Measurements from ENCODE around the gene SIRT3. TPM values are rescaled to one million over a fixed set of nuclear protein-coding genes. Genes with fewer than 3 reads are reported as not detected.

The SIRT3 gene
- total and polyA plus RNA-seq, 2 of the 13 experiments (the other 11 are each of a cell fraction or from before 2014, with no cell fraction given) = 15.1 to 18.2 TPM

GRCh38 chr11:236774-237767 lies 929 bp upstream of the SIRT3 start, which contains the start of gene PSMD13 (continued):
- TF ChIP-seq ZNF704 (CRISPR knock-in tag; IDR thresholded peaks at IDR 0.05; ENCODE audit: borderline replicate concordance) (peak; percentile 37; the same call in 1 of the 2 replicates), ZNF260 (CRISPR knock-in tag; IDR thresholded peaks at IDR 0.05; ENCODE audit: borderline replicate concordance, low read depth) (no peak), ZNF816 (CRISPR knock-in tag; IDR thresholded peaks at IDR 0.05; ENCODE audit: borderline replicate concordance) (0 out of 2 replicates have a peak, but pooled peaks have one; percentile 27), ELF4 (CRISPR knock-in tag; IDR thresholded peaks at IDR 0.05; ENCODE audit: borderline replicate concordance) (peak; percentile 56; the same call in 1 of the 2 replicates), MTA1 (CRISPR knock-in tag; IDR thresholded peaks at IDR 0.05; ENCODE audit: borderline replicate concordance) (0 out of 2 replicates have a peak, but pooled peaks have one; percentile 31), ZNF562 (CRISPR knock-in tag; IDR thresholded peaks at IDR 0.05; ENCODE audit: borderline replicate concordance) (no peak), ZFP90 (CRISPR knock-in tag; IDR thresholded peaks at IDR 0.05; ENCODE audit: borderline replicate concordance) (0 out of 2 replicates have a peak, but pooled peaks have one; percentile 56), KLF12 (CRISPR knock-in tag; IDR thresholded peaks at IDR 0.05; ENCODE audit: borderline replicate concordance) (peak; percentile 75; the same call in 1 of the 2 replicates), SALL2 (CRISPR knock-in tag; IDR thresholded peaks at IDR 0.05) (peak; percentile 71; the same call in 1 of the 2 replicates), ZBTB3 (CRISPR knock-in tag; IDR thresholded peaks at IDR 0.05; ENCODE audit: borderline replicate concordance, low read depth) (0 out of 2 replicates have a peak, but pooled peaks have one; percentile 22), MED1 (CRISPR knock-in tag; IDR thresholded peaks at IDR 0.05) (peak; percentile 50; the same call in 1 of the 2 replicates), STAT5B (CRISPR knock-in tag; IDR thresholded peaks at IDR 0.05) (no peak), ERF (CRISPR knock-in tag; IDR thresholded peaks at IDR 0.05) (peak; percentile 79; the same call in 1 of the 2 replicates), ESRRA (CRISPR knock-in tag; IDR thresholded peaks at IDR 0.05; ENCODE audit: low read depth) (peak; percentile 40; the same call in 1 of the 2 replicates)
- TF ChIP-seq, protein P1, sequence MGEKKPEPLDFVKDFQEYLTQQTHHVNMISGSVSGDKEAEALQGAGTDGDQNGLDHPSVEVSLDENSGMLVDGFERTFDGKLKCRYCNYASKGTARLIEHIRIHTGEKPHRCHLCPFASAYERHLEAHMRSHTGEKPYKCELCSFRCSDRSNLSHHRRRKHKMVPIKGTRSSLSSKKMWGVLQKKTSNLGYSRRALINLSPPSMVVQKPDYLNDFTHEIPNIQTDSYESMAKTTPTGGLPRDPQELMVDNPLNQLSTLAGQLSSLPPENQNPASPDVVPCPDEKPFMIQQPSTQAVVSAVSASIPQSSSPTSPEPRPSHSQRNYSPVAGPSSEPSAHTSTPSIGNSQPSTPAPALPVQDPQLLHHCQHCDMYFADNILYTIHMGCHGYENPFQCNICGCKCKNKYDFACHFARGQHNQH (CRISPR knock-in tag; IDR thresholded peaks at IDR 0.05) = peak; percentile 73; the same call in 1 of the 2 replicates
- TF ChIP-seq, protein P2, sequence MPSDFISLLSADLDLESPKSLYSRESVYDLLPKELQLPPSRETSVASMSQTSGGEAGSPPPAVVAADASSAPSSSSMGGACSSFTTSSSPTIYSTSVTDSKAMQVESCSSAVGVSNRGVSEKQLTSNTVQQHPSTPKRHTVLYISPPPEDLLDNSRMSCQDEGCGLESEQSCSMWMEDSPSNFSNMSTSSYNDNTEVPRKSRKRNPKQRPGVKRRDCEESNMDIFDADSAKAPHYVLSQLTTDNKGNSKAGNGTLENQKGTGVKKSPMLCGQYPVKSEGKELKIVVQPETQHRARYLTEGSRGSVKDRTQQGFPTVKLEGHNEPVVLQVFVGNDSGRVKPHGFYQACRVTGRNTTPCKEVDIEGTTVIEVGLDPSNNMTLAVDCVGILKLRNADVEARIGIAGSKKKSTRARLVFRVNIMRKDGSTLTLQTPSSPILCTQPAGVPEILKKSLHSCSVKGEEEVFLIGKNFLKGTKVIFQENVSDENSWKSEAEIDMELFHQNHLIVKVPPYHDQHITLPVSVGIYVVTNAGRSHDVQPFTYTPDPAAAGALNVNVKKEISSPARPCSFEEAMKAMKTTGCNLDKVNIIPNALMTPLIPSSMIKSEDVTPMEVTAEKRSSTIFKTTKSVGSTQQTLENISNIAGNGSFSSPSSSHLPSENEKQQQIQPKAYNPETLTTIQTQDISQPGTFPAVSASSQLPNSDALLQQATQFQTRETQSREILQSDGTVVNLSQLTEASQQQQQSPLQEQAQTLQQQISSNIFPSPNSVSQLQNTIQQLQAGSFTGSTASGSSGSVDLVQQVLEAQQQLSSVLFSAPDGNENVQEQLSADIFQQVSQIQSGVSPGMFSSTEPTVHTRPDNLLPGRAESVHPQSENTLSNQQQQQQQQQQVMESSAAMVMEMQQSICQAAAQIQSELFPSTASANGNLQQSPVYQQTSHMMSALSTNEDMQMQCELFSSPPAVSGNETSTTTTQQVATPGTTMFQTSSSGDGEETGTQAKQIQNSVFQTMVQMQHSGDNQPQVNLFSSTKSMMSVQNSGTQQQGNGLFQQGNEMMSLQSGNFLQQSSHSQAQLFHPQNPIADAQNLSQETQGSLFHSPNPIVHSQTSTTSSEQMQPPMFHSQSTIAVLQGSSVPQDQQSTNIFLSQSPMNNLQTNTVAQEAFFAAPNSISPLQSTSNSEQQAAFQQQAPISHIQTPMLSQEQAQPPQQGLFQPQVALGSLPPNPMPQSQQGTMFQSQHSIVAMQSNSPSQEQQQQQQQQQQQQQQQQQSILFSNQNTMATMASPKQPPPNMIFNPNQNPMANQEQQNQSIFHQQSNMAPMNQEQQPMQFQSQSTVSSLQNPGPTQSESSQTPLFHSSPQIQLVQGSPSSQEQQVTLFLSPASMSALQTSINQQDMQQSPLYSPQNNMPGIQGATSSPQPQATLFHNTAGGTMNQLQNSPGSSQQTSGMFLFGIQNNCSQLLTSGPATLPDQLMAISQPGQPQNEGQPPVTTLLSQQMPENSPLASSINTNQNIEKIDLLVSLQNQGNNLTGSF (CRISPR knock-in tag; IDR thresholded peaks at IDR 0.05) = peak; percentile 44; the same call in 1 of the 2 replicates
- TF ChIP-seq, protein P3, sequence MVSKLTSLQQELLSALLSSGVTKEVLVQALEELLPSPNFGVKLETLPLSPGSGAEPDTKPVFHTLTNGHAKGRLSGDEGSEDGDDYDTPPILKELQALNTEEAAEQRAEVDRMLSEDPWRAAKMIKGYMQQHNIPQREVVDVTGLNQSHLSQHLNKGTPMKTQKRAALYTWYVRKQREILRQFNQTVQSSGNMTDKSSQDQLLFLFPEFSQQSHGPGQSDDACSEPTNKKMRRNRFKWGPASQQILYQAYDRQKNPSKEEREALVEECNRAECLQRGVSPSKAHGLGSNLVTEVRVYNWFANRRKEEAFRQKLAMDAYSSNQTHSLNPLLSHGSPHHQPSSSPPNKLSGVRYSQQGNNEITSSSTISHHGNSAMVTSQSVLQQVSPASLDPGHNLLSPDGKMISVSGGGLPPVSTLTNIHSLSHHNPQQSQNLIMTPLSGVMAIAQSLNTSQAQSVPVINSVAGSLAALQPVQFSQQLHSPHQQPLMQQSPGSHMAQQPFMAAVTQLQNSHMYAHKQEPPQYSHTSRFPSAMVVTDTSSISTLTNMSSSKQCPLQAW (CRISPR knock-in tag; IDR thresholded peaks at IDR 0.05) = peak; percentile 81
